ENCODE data around the gene AUTS2.

DNA sequence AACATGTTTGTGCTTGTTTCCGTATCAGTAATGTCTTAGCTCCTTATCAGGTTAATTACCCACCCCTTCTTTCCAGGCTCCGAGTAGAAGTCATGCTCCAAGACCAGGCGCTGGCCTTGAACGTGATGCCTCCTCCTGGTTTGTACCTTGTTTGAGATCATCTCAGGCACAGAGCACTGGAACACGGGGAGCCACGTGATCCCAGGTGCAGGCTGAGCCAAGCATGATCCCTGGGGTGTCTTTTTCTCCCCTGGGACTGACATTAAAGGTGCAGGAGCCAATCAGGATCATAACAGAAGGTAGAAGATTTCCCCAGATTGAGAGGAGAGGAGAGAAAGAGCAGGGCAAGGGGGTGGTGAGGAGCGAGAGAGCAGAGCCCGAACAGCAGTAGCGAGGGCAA lies 907.6 kb downstream of the AUTS2 start:
- TF ChIP-seq, protein P1, sequence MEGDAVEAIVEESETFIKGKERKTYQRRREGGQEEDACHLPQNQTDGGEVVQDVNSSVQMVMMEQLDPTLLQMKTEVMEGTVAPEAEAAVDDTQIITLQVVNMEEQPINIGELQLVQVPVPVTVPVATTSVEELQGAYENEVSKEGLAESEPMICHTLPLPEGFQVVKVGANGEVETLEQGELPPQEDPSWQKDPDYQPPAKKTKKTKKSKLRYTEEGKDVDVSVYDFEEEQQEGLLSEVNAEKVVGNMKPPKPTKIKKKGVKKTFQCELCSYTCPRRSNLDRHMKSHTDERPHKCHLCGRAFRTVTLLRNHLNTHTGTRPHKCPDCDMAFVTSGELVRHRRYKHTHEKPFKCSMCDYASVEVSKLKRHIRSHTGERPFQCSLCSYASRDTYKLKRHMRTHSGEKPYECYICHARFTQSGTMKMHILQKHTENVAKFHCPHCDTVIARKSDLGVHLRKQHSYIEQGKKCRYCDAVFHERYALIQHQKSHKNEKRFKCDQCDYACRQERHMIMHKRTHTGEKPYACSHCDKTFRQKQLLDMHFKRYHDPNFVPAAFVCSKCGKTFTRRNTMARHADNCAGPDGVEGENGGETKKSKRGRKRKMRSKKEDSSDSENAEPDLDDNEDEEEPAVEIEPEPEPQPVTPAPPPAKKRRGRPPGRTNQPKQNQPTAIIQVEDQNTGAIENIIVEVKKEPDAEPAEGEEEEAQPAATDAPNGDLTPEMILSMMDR (IDR thresholded peaks at IDR 0.05 in 8 of 11, conservative IDR thresholded peaks at IDR 0.05 in 3 of 11), result no peak
- TF ChIP-seq POLR2AphosphoS5 (IDR thresholded peaks at IDR 0.05), result no peak
- TF ChIP-seq POLR2A (IDR thresholded peaks at IDR 0.05), result no peak

Measured in spleen (tissue), 7 donors.